T-cell (primary cell): ENCODE results near the gene SLC17A5. TPM values are rescaled to one million over a fixed set of nuclear protein-coding genes. Genes with fewer than 3 reads are reported as not detected.

Experiments used
- ATAC-seq, 4 experiments: fragments of 200-7000 bp in 3 of 4; fragments of 150-1000 bp in 1 of 4; cut with Tn5 transposase; replicated peaks in 1 of 4; 1 replicate in 3 of 4; 2 replicates in 1 of 4; pipeline ENCODE4 v1.10.0; 2021; ENCODE audit warnings: moderate library complexity in 3 of 4, mild to moderate bottlenecking in 2 of 4, moderate number of reproducible peaks in 1 of 4
- CTCF ChIA-PET, 2 donors: fragments of 300-600 bp; sonication (Branson Sonifier 250); formaldehyde crosslinking; loops; one replicate each; lab custom pipeline; 2022; ENCODE audit warnings: antibody characterized with exemption in 2 of 2; lab: Charles Lee
- POLR2A ChIA-PET, 2 donors: fragments of 300-600 bp; sonication (Branson Sonifier 250); formaldehyde crosslinking; loops; one replicate each; lab custom pipeline; 2022; ENCODE audit warnings: antibody characterized with exemption in 2 of 2; lab: Charles Lee
- DNase-seq, 35 experiments: peaks; one replicate each; pipeline versions ENCODE4 v3.0.0 to v3.0.0-alpha.2; 2013 to 2023
- H3K27ac ChIP-seq: one replicate; pipeline ENCODE4 v1.5.1; 2013; ENCODE audit warnings: low read length
- H3K27me3 ChIP-seq, 2 experiments: replicated peaks in 1 of 2; 1 replicate in 1 of 2; 2 replicates in 1 of 2; pipeline versions ENCODE4 v1.6.1 to v1.7.0; 2013; ENCODE audit warnings: low read length in 1 of 2, mixed read lengths in 1 of 2; ENCODE audit not compliant: control insufficient read depth in 2 of 2, insufficient read depth in 2 of 2; ENCODE audit errors: extremely low read depth in 1 of 2
- H3K36me3 ChIP-seq, 2 donors: 1 replicate in 1 of 2; 2 replicates in 1 of 2; pipeline versions ENCODE4 v1.6.1 to v1.7.0; 2013; ENCODE audit warnings: low read length in 1 of 2; ENCODE audit not compliant: control insufficient read depth in 2 of 2, insufficient read depth in 1 of 2; ENCODE audit errors: extremely low read depth in 1 of 2
- H3K4me1 ChIP-seq, 2 experiments: 1 replicate in 1 of 2; 2 replicates in 1 of 2; pipeline versions ENCODE4 v1.6.1 to v1.7.0; 2013; ENCODE audit warnings: low read length in 2 of 2, mixed read lengths in 1 of 2; ENCODE audit not compliant: insufficient read depth in 2 of 2, control insufficient read depth in 1 of 2; ENCODE audit errors: extremely low read depth in 1 of 2
- H3K4me3 ChIP-seq, 2 donors: 1 replicate in 1 of 2; 2 replicates in 1 of 2; pipeline versions ENCODE4 v1.5.1 to v1.7.0; 2013; ENCODE audit warnings: mild to moderate bottlenecking in 2 of 2, low read length in 1 of 2, moderate library complexity in 1 of 2; ENCODE audit not compliant: control insufficient read depth in 1 of 2; ENCODE audit errors: extremely low read depth in 1 of 2
- H3K9me3 ChIP-seq: 2 replicates; pipeline ENCODE4 v1.7.0; 2013
- H3K27ac Mint-ChIP-seq, 2 donors: one replicate each; pipeline ENCODE4 v1.8.0; 2020 to 2021; ENCODE audit warnings: mild to moderate bottlenecking in 2 of 2, mixed read lengths in 2 of 2
- H3K27me3 Mint-ChIP-seq, 2 donors: one replicate each; pipeline ENCODE4 v1.8.0; 2021 to 2022; ENCODE audit warnings: mixed read lengths in 2 of 2
- H3K36me3 Mint-ChIP-seq: one replicate; pipeline ENCODE4 v1.8.0; 2021; ENCODE audit warnings: mixed read lengths
- H3K4me1 Mint-ChIP-seq, 3 donors: one replicate each; pipeline ENCODE4 v1.8.0; 2020 to 2022; ENCODE audit warnings: mixed read lengths in 3 of 3, mild to moderate bottlenecking in 1 of 3
- H3K4me3 Mint-ChIP-seq, 3 donors: one replicate each; pipeline ENCODE4 v1.8.0; 2020 to 2022; ENCODE audit warnings: mild to moderate bottlenecking in 3 of 3, mixed read lengths in 3 of 3, moderate library complexity in 3 of 3
- H3K9me3 Mint-ChIP-seq, 3 donors: one replicate each; pipeline ENCODE4 v1.8.0; 2020 to 2022; ENCODE audit warnings: mixed read lengths in 3 of 3
- WGBS: methylation state at CpG from one replicate; pipeline ENCODE4 v1.1.5; 2013; ENCODE audit warnings: missing lambda C conversion rate; ENCODE audit not compliant: insufficient coverage; 5-methylcytosine and 5-hydroxymethylcytosine counted together
- total RNA-seq, 35 experiments: library from RNA in 6 of 35; stranded (reverse) in 6 of 35; fragments of 120-200 nt in 1 of 35; gene quantifications; one replicate each; pipeline versions ENCODE4 v1.2.1 to v1.2.4 and lab custom pipeline; 2013 to 2026

Gene SLC17A5, protein sequence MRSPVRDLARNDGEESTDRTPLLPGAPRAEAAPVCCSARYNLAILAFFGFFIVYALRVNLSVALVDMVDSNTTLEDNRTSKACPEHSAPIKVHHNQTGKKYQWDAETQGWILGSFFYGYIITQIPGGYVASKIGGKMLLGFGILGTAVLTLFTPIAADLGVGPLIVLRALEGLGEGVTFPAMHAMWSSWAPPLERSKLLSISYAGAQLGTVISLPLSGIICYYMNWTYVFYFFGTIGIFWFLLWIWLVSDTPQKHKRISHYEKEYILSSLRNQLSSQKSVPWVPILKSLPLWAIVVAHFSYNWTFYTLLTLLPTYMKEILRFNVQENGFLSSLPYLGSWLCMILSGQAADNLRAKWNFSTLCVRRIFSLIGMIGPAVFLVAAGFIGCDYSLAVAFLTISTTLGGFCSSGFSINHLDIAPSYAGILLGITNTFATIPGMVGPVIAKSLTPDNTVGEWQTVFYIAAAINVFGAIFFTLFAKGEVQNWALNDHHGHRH
- total RNA-seq = 10 to 100 TPM in 1 of 5 donors, 1 to 10 TPM in 4; 6.4 to 15.0 (median 9.4) TPM
- 11.0 TPM for total RNA-seq (2013)
- total RNA-seq (lab: John Stamatoyannopoulos, UW) = 8.5 to 36.0 (median 19.4) reads per million in 29 experiments

DNA sequence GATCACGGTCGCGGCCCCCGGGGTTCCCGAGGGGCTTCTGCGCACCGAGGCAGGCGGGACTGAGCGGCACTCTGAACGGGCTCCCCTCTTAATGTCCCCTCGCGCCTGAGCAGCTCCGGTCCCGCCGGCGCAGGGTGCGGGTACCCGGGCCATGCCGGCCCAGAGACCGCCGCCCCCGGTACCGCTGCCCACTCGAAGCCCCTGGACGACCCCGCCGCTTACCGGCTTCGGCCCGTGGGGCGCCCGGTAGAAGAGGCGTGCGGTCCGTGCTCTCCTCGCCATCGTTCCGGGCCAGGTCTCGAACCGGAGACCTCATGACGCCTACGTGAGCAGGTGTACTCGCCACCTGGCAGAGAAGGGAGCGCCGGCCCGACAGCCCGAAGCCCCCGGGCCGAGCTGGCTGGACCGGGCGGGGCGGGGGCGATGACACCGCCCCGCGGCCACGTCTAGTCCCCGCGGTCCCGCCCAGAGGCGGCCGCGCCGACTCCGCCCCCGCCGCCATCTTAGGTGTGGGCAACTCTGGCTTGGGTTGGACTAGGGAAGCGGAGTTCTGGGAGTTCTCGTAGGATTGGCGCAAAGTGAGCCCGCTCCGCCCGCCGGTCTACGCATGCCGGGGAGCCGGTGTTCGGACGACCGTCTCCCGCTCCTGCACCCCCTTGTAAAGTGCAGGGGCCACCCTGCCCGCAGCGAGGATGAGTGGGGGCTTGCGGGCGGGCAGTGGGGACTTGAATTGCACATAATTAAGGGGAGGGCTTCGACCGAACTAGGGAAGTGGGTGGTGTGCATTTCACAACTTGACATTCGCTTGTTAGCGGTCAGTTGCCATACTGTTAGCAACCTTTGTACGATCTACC, at the start of gene SLC17A5:
SLC17A5 (minus strand) TSS at position 422 of the 854 bp plus-strand sequence; CDS start at position 316, 106 bp downstream.
- ChIA-PET POLR2A (interaction anchor here (0.5 to 2.2 kb wide), 16 partner anchors 16 to 1590 kb away, joined by 3 to 14 read pairs (median 5); partner anchors contain the start of genes MTO1 (in 2 of the 2) and EEF1A1 (in 1 of the 2)), CTCF (interaction anchor here (0.5 to 3.7 kb wide), 28 partner anchors 10 to 1940 kb away, joined by 3 to 24 read pairs (median 4); partner anchors contain the start of gene MTO1 (in 1 of the 2))
- Histone ChIP-seq H3K4me3 (peak within 1 kb of the TSS; percentile 80 to 98), H3K36me3 (peaks cover 0 to 9% of the 10 kb centered on the region in 2 donors), H3K27me3 (no peaks in the 10 kb centered on the region), H3K9me3 (no peaks in the 10 kb centered on the region), H3K4me1 (peaks cover 6 to 17% of the 10 kb centered on the region in 2 experiments), H3K27ac (peak within 1 kb of the TSS; percentile 98)
- peak within 1 kb of the TSS; percentile 94 to 97 (median 96) for H3K4me3 Mint-ChIP-seq
- DNase-seq (peak; percentile 78 to 93 (median 86)), ATAC-seq (peak; percentile 91 to 95 (median 92))
- peaks cover 34 to 37% (median 34%) of the 10 kb centered on the region in 3 donors for H3K4me1 Mint-ChIP-seq
- H3K9me3 Mint-ChIP-seq = no peaks in the 10 kb centered on the region
- peaks cover 8% of the 10 kb centered on the region for H3K36me3 Mint-ChIP-seq
- WGBS = under 1% methylated on average over 88 of the region's 90 CpGs
- H3K27ac Mint-ChIP-seq = peak within 1 kb of the TSS; percentile 95 to 97
- no peaks in the 10 kb centered on the region for H3K27me3 Mint-ChIP-seq

DNA sequence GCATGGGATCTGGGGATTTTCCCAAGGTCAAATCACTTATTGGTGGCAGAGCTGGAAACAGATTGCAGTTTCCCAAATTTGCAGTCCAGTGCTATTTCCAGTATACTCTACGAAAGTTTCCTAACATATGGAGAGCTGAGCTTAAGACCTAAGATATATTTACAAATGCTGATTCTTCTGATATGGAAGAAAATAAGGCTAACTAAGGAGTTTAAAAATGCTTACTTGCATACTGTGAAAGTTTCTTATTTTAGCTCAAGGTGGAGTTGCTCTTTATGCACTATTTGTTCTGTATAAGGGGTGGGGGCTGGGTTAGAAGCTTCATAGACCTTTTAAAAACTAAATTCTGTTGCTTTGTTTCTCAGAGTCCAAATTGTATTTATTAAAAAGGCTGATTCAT, 49.7 kb upstream of the SLC17A5 start:
- H3K27me3 Mint-ChIP-seq = peaks cover 8 to 9% of the 10 kb centered on the region in 2 donors
- no peak for DNase-seq

DNA sequence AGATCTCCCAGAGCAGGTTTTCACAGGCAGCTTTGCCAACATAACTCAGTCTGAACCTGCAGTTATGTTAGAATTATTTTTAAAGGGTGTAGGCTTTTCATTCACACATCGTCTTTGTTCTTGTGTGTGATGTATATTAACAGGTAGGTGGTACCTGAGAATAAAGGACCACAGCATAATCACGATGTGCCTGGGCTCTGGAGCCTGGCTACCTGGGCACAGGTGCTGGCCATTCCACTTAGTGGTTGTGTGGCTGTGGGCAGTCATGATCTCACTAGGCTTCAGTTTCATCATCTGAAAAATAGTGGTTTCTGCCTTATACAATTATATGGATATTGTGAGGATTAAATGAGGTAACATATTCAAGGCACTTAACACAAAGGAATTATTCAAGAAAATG, 48.7 kb upstream of the SLC17A5 start:
- Histone ChIP-seq H3K27me3 (no peaks in the 10 kb centered on the region), H3K27ac (no peak overlapping the region), H3K4me3 (no peak overlapping the region), H3K9me3 (no peaks in the 10 kb centered on the region), H3K36me3 (no peaks in the 10 kb centered on the region), H3K4me1 (peaks cover 0 to under 1% of the 10 kb centered on the region in 2 experiments)
- Mint-ChIP-seq H3K36me3 (no peaks in the 10 kb centered on the region), H3K9me3 (no peaks in the 10 kb centered on the region), H3K4me1 (peaks cover 2 to 6% (median 5%) of the 10 kb centered on the region in 3 donors), H3K4me3 (no peak overlapping the region), H3K27me3 (peaks cover 13 to 14% of the 10 kb centered on the region in 2 donors), H3K27ac (no peak overlapping the region)
- no CpG with 5 or more reads among the region's 2 CpGs for WGBS
- ChIA-PET POLR2A (no interaction called here), CTCF (no interaction called here)
- DNase-seq (no peak), ATAC-seq (no peak)

More for the DNA sequence above, 49.7 kb upstream of the SLC17A5 start:
- H3K27ac Mint-ChIP-seq = no peak overlapping the region
- ATAC-seq = no peak
- no peak overlapping the region for H3K4me3 Mint-ChIP-seq
- Histone ChIP-seq H3K4me3 (no peak overlapping the region), H3K36me3 (no peaks in the 10 kb centered on the region), H3K9me3 (no peaks in the 10 kb centered on the region), H3K4me1 (no peaks in the 10 kb centered on the region), H3K27me3 (no peaks in the 10 kb centered on the region), H3K27ac (no peak overlapping the region)
- H3K9me3 Mint-ChIP-seq = no peaks in the 10 kb centered on the region
- no peaks in the 10 kb centered on the region for H3K4me1 Mint-ChIP-seq
- no peaks in the 10 kb centered on the region for H3K36me3 Mint-ChIP-seq
- no CpG with 5 or more reads among the region's 1 CpG for WGBS
- CTCF ChIA-PET = no interaction called here
- POLR2A ChIA-PET = no interaction called here

DNA sequence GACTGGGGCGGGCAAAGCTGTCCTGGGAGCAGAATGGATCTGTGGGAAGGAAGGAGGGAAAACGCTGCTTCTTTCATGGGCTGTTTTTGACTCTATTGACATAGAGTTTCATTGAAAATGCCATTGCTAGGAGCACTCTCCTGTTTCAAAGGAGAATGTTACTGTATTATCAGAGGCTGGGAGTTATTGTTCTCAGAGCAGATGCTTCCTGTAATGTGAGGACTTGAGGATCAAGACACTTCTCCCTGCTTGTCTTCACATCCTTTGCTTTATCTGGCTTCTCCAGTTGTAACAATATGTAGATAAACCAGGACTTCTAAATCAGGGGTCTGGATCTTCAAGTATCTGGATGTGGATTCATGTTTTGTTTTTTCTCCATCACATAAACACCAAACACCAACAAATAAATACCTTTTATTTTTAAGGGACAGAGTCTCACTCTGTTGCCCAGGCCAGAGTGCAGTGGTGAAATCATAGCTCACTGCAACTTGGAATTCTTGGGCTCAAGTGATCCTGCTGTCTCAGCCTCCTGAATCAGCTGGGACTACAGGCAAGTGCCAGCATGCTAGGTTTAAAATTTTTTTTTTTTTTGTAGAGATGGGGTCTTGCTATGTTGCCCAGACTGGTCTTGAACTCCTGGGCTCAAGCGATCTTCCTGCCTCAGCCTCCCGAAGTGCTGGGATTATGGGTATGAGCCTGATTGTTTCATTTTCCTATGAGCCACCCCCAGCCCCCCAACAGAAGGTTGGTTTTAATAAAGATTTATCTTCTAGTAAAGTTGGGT, 46.1 kb upstream of the SLC17A5 start:
- H3K27me3 ChIP-seq = peaks cover 0 to 5% of the 10 kb centered on the region in 2 experiments
- Mint-ChIP-seq H3K36me3 (no peaks in the 10 kb centered on the region), H3K27ac (no peak overlapping the region), H3K4me1 (peaks cover 23 to 29% (median 26%) of the 10 kb centered on the region in 3 donors), H3K27me3 (peaks cover 21 to 27% of the 10 kb centered on the region in 2 donors), H3K4me3 (no peak overlapping the region), H3K9me3 (no peaks in the 10 kb centered on the region)
- ATAC-seq (no peak), DNase-seq (no peak)
- ChIA-PET POLR2A (no interaction called here), CTCF (no interaction called here)
- no peak overlapping the region for H3K4me3 ChIP-seq
- no peaks in the 10 kb centered on the region for H3K9me3 ChIP-seq
- H3K4me1 ChIP-seq = peaks cover 5 to 10% of the 10 kb centered on the region in 2 experiments
- H3K27ac ChIP-seq = no peak overlapping the region
- 83% methylated on average over 2 of the region's 4 CpGs for WGBS
- no peaks in the 10 kb centered on the region for H3K36me3 ChIP-seq

DNA sequence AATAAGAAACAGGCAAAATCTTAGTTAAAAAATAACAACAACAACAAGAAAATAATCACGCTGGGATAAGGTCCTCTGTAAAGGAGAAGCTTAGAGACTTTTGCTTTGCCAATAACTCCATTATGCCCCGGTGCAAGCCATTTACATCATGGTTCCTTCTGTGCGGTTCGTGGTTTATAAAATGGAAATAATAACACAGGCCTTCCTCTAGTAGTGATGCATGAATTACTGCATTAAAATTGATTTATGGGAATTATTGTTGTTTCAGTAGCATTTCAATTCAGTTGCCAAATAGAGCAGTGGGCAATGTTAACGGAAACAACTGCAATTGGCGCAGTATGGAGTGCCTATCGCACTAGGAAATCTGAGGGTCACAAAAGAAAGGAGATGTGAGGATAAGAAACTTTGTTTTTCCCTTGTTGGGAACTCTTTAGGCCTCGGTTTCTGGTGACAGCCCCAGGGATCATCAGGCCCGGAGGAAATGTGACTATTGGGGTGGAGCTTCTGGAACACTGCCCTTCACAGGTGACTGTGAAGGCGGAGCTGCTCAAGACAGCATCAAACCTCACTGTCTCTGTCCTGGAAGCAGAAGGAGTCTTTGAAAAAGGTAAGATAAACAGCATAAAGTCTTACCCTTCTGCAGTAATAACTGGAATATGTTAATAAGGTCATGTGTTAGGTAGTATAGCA, 43.3 kb upstream of the SLC17A5 start:
- peaks cover 23 to 29% (median 26%) of the 10 kb centered on the region in 3 donors for H3K4me1 Mint-ChIP-seq
- CTCF ChIA-PET = no interaction called here
- no peaks in the 10 kb centered on the region for H3K9me3 ChIP-seq
- no peaks in the 10 kb centered on the region for H3K36me3 Mint-ChIP-seq
- H3K4me3 Mint-ChIP-seq = peak overlapping the region; percentile 48 to 80 (median 78)
- peak overlapping the region in 1 of 2 donors; percentile 3 for H3K27ac Mint-ChIP-seq
- peaks cover 5 to 10% of the 10 kb centered on the region in 2 experiments for H3K4me1 ChIP-seq
- ATAC-seq (no peak), DNase-seq (no peak)
- POLR2A ChIA-PET = no interaction called here
- H3K27ac ChIP-seq = no peak overlapping the region
- no peaks in the 10 kb centered on the region for H3K9me3 Mint-ChIP-seq
- H3K27me3 ChIP-seq = peaks cover 0 to 5% of the 10 kb centered on the region in 2 experiments
- H3K36me3 ChIP-seq = no peaks in the 10 kb centered on the region
- peak overlapping the region in 1 of 2 donors; percentile 18 for H3K4me3 ChIP-seq
- peaks cover 21 to 41% of the 10 kb centered on the region in 2 donors for H3K27me3 Mint-ChIP-seq
- 61% methylated on average over 5 of the region's 10 CpGs for WGBS
